PC-9 (cell line): ENCODE data around the gene FGD4.

ENCODE experiments used
- CTCF ChIP-seq: fragments of 200-600 bp; sonication (generic); conservative IDR thresholded peaks from 2 replicates; pipeline ENCODE4 v1.6.1; 2017; ENCODE audit warnings: mixed run types, antibody characterized with exemption, mild to moderate bottlenecking, moderate library complexity
- EZH2 ChIP-seq: fragments of 200-600 bp; sonication (generic); IDR thresholded peaks from 2 replicates; pipeline ENCODE4 v1.8.0; 2017; ENCODE audit warnings: antibody characterized with exemption, low read depth

GRCh38 chr12:32399370-32400113 lies at the start of gene FGD4:
- TF ChIP-seq CTCF (peak; percentile 55), EZH2 (no peak)
